GM19455 (cell line): ENCODE measurements around the gene VDAC1.

Experiments used
- ATAC-seq: cut with Tn5 transposase; IDR thresholded peaks from one replicate; pipeline ENCODE4 v1.9.1; 2021; ENCODE audit not compliant: unreplicated experiment

Gene VDAC1

GRCh38 chr5:133930061-133930812, 74.5 kb downstream of the VDAC1 start:
- ATAC-seq, result peak; percentile 63

- no peak for ATAC-seq
Measured at GRCh38 chr5:133928587-133929393, 76.0 kb downstream of the VDAC1 start.

GRCh38 chr5:133927300-133928180, 77.2 kb downstream of the VDAC1 start:
- ATAC-seq, result no peak

GRCh38 chr5:133926489-133927299, 78.1 kb downstream of the VDAC1 start:
- no peak for ATAC-seq

GRCh38 chr5:133925866-133926488, 78.8 kb downstream of the VDAC1 start:
- ATAC-seq, result no peak

- ATAC-seq, result no peak
Measured at GRCh38 chr5:133925269-133925668, 79.5 kb downstream of the VDAC1 start.

GRCh38 chr5:133924221-133924920, 80.4 kb downstream of the VDAC1 start:
- ATAC-seq, result no peak

- ATAC-seq, result no peak
Measured at GRCh38 chr5:133921979-133922378, 82.8 kb downstream of the VDAC1 start.
